NT2/D1 (cell line): ENCODE data around the gene TMC2.

Experiments used
- DNase-seq: peaks from one replicate; pipeline ENCODE4 v3.0.0-alpha.2; 2011; ENCODE audit warnings: low read depth, low spot score
- H3K27me3 ChIP-seq: 2 replicates; pipeline ENCODE4 v1.6.0; 2011; ENCODE audit warnings: mild to moderate bottlenecking; ENCODE audit not compliant: insufficient read length, insufficient read depth
- H3K36me3 ChIP-seq: 2 replicates; pipeline ENCODE4 v1.6.1; 2011; ENCODE audit warnings: mild to moderate bottlenecking, low read length, mixed read lengths; ENCODE audit not compliant: insufficient read depth, insufficient read length
- H3K4me1 ChIP-seq: 2 replicates; pipeline ENCODE4 v1.5.1; 2011; ENCODE audit not compliant: insufficient read depth, insufficient read length
- H3K4me3 ChIP-seq: 2 replicates; pipeline ENCODE4 v1.5.1; 2011; ENCODE audit warnings: low read depth; ENCODE audit not compliant: insufficient read length
- H3K9ac ChIP-seq: 2 replicates; pipeline ENCODE4 v1.6.0; 2011; ENCODE audit warnings: low read depth; ENCODE audit not compliant: insufficient read length
- H3K9me3 ChIP-seq: 2 replicates; pipeline ENCODE4 v1.5.1; 2011; ENCODE audit warnings: mild to moderate bottlenecking, low read length; ENCODE audit not compliant: insufficient read depth
- SUZ12 ChIP-seq: IDR thresholded peaks from 2 replicates; pipeline ENCODE4 v1.6.1; 2011; ENCODE audit not compliant: insufficient read length, insufficient read depth; ENCODE audit errors: extremely low read depth
- YY1 ChIP-seq: IDR thresholded peaks from 2 replicates; pipeline ENCODE4 v1.6.1; 2011; ENCODE audit not compliant: insufficient read length, insufficient read depth
- ZNF274 ChIP-seq: IDR thresholded peaks from 2 replicates; pipeline ENCODE4 v1.6.1; 2011; ENCODE audit warnings: mild to moderate bottlenecking, low read depth, low read length

TMC2 gene

DNA sequence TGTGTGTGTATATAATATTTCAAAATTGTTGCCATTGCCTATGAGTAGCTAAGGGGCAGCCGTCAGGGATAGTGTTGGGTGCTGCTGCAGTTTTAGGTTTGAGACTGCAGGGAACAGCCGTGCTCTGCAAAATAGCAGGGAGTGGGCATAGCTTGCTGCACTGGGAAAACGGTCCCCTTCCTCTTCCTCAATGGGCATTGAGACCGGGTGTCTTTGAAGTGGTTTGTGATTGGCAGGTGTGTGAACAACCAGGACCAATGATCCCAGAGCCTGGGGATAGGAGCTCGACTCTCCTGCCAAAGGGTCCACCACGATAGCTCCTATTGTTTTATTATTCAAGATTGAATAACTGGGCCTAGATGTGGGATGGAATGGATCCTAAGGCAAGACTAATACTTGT lies 151.1 kb downstream of the TMC2 start:
- H3K36me3 ChIP-seq, result no peaks in the 10 kb centered on the region

DNA sequence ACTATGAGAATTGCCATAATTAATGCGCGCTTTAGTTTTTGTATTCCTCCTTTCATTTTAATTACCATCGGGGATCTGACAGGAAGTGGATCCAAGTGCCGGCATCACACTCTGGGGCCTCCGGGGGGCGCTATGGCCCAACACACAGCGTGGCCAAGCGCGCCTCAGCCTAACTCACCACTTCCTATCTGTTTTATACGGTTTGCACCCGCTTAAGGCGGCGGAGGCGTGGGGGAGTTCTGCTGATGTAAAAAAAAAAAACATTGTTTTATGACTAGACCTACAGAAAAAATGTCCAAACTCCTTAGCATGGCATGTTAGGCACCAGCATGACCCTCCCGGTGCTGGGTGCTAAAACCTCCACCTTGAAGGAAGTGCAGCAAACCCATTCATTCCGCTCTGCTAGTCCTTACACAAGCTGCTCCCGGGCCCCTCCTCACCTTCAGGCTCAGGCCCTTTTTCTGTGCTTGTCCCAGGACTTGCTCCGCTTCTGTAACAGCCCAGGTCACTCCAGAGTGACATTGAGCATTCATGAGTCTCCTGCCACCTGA lies 151.7 kb downstream of the TMC2 start:
- H3K27me3 ChIP-seq, result peaks cover 33% of the 10 kb centered on the region
- no peaks in the 10 kb centered on the region for H3K9me3 ChIP-seq
- DNase-seq, result peak; percentile 68
- H3K4me3 ChIP-seq, result no peak overlapping the region
- peaks cover 12% of the 10 kb centered on the region for H3K4me1 ChIP-seq
- H3K9ac ChIP-seq, result peak overlapping the region; percentile 42
- no peaks in the 10 kb centered on the region for H3K36me3 ChIP-seq
- TF ChIP-seq ZNF274 (no peak), SUZ12 (no peak), YY1 (no peak)

More for the DNA sequence above, 151.1 kb downstream of the TMC2 start:
- no peak overlapping the region for H3K4me3 ChIP-seq
- peaks cover 12% of the 10 kb centered on the region for H3K4me1 ChIP-seq
- H3K27me3 ChIP-seq, result peaks cover 34% of the 10 kb centered on the region
- no peak for DNase-seq
- TF ChIP-seq SUZ12, result no peak
- no peak for TF ChIP-seq ZNF274
- no peak for TF ChIP-seq YY1
- H3K9me3 ChIP-seq, result no peaks in the 10 kb centered on the region
- H3K9ac ChIP-seq, result no peak overlapping the region

DNA sequence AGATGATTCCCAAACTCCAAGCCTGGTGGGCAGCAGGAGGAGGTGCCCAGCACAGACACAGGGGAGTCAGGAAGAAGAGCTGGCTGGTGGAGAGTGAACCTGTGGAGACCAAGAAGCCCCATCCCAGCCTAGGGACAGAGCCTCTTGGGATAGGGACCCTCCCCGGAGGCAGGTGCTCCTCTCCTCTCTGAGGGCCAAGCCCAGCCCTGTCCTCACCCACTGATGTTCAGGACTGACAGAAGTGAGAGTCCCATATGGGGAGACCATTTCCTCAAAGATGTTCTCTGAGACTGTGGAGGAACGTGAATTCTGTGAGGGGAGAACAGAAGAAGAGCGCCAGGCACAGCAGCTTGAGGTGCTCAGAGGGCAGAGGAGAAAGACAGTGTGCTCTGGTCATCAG lies 153.8 kb downstream of the TMC2 start:
- H3K4me3 ChIP-seq, result no peak overlapping the region
- no peak for DNase-seq
- H3K36me3 ChIP-seq, result no peaks in the 10 kb centered on the region
- H3K9me3 ChIP-seq, result no peaks in the 10 kb centered on the region
- H3K27me3 ChIP-seq, result peaks cover 53% of the 10 kb centered on the region
- no peak for TF ChIP-seq YY1
- no peak for TF ChIP-seq SUZ12
- TF ChIP-seq ZNF274, result no peak
- H3K4me1 ChIP-seq, result peaks cover 15% of the 10 kb centered on the region
- H3K9ac ChIP-seq, result no peak overlapping the region

DNA sequence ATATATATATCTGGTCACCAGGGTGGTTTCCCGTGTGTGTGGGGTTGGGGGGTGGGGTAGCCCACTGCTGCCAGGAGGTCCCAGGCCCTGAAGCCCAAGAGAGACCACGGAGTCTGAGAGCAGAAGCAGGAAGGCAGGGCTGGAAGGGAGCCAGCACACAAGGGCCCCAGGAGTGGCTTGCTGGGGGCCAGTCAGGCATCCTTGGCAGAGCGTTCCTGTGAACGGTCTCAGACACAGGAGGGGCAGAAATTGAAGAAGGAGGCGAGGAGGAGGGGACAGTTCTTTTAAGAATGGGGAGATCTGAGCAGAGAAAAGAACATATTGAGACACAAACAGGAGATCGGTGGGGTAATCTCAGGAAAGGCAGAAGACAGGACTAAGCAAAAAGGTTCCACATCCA lies 154.3 kb downstream of the TMC2 start:
- no peak for DNase-seq
- no peaks in the 10 kb centered on the region for H3K9me3 ChIP-seq
- H3K27me3 ChIP-seq, result peaks cover 54% of the 10 kb centered on the region
- H3K4me1 ChIP-seq, result peaks cover 15% of the 10 kb centered on the region
- H3K4me3 ChIP-seq, result no peak overlapping the region
- no peak for TF ChIP-seq ZNF274
- no peak for TF ChIP-seq YY1
- TF ChIP-seq SUZ12, result no peak
- no peaks in the 10 kb centered on the region for H3K36me3 ChIP-seq
- no peak overlapping the region for H3K9ac ChIP-seq

DNA sequence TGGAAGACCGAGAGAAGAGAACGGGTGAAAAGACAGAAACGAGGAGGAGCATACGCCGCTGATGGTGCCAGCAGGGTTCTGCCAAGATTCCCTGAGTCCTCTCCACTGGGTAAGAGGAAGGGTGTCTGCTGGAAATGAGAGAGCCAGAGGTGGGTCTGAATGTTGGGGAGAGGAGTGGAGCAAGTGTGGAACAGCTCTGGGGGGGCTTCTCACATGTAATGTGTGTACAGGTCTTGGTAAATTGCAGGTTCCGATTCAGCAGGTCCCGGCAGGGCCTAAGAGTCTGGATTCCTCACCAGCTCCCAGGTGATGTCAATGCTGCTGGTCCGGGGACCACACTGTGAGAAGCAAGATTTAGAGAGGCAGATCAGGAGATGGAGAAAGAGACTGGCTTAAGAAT lies 154.8 kb downstream of the TMC2 start:
- TF ChIP-seq ZNF274, result no peak
- no peak for TF ChIP-seq YY1
- Histone ChIP-seq H3K9ac (no peak overlapping the region), H3K9me3 (no peaks in the 10 kb centered on the region), H3K27me3 (peaks cover 54% of the 10 kb centered on the region), H3K4me1 (peaks cover 15% of the 10 kb centered on the region), H3K4me3 (no peak overlapping the region), H3K36me3 (no peaks in the 10 kb centered on the region)
- DNase-seq, result no peak
